Muscle of arm (tissue), 12 donors: Measurements from ENCODE around the gene REEP3. TPM values are rescaled to one million over a fixed set of nuclear protein-coding genes. Genes with fewer than 3 reads are reported as not detected.
A peak's percentile ranks its signal among the peaks of the same experiment; 100 is the strongest.

Source experiments
- DNase-seq: peaks from one replicate; pipeline ENCODE4 v3.0.0-alpha.2; 2013
- polyA plus RNA-seq, 12 donors: library from polyadenylated mRNA; unstranded; fragments of 120-200 nt; gene quantifications; one replicate each; pipeline ENCODE4 v1.2.1, GENCODE V29; 2013; ENCODE audit not compliant: insufficient read length in 12 of 12

Gene REEP3
- polyA plus RNA-seq, 12 donors: 14.3 to 36.2 (median 19.4) TPM; not detected in 1

- no peak for DNase-seq
Measured at GRCh38 chr10:63504145-63504881, 16.9 kb upstream of the REEP3 start.

GRCh38 chr10:63505562-63505961 lies 15.6 kb upstream of the REEP3 start:
- DNase-seq: no peak

GRCh38 chr10:63506554-63506953 lies 14.6 kb upstream of the REEP3 start:
- DNase-seq: no peak

- DNase-seq: no peak
Measured at GRCh38 chr10:63515002-63515763, 6.0 kb upstream of the REEP3 start.

- DNase-seq: no peak
Measured at GRCh38 chr10:63516207-63516606, 5.0 kb upstream of the REEP3 start.

- no peak for DNase-seq
Measured at GRCh38 chr10:63518690-63519288, 2.4 kb upstream of the REEP3 start.

GRCh38 chr10:63521416-63522276 lies 445 bp downstream of the REEP3 start:
- peak; percentile 81 for DNase-seq

- DNase-seq: no peak
Measured at GRCh38 chr10:63522277-63522687, 1.1 kb downstream of the REEP3 start.

- no peak for DNase-seq
Measured at GRCh38 chr10:63522995-63523394, 1.8 kb downstream of the REEP3 start.

- no peak for DNase-seq
Measured at GRCh38 chr10:63525021-63525420, 3.8 kb downstream of the REEP3 start.

GRCh38 chr10:63527401-63527800 lies 6.2 kb downstream of the REEP3 start:
- no peak for DNase-seq

GRCh38 chr10:63528084-63528744 lies 7.0 kb downstream of the REEP3 start:
- DNase-seq: no peak

GRCh38 chr10:63530409-63530808 lies 9.2 kb downstream of the REEP3 start:
- DNase-seq: no peak

- no peak for DNase-seq
Measured at GRCh38 chr10:63534723-63535122, 13.5 kb downstream of the REEP3 start.

GRCh38 chr10:63536698-63537097 lies 15.5 kb downstream of the REEP3 start:
- no peak for DNase-seq

- no peak for DNase-seq
Measured at GRCh38 chr10:63537536-63537935, 16.3 kb downstream of the REEP3 start.

- DNase-seq: no peak
Measured at GRCh38 chr10:63539377-63539776, 18.2 kb downstream of the REEP3 start.

GRCh38 chr10:63539994-63540393 lies 18.8 kb downstream of the REEP3 start:
- no peak for DNase-seq

GRCh38 chr10:63542835-63543575 lies 21.8 kb downstream of the REEP3 start:
- no peak for DNase-seq

- DNase-seq: no peak
Measured at GRCh38 chr10:63543576-63543962, 22.4 kb downstream of the REEP3 start.

- no peak for DNase-seq
Measured at GRCh38 chr10:63544418-63544817, 23.2 kb downstream of the REEP3 start.
